Thymus (tissue), 11 donors: Measurements from ENCODE around the gene SLC22A1. TPM values are rescaled to one million over a fixed set of nuclear protein-coding genes. Genes with fewer than 3 reads are reported as not detected.
"Not testable (repeated sequence)": the region's sequence is repeated elsewhere in the genome, so short reads cannot be mapped to it uniquely, and the experiment has no call there.

Experiments
- DNase-seq, 9 donors: peaks; one replicate each; pipeline ENCODE4 v3.0.0-alpha.2; 2013; ENCODE audit warnings: low spot score in 9 of 9, low read depth in 6 of 9, missing footprints in 1 of 9
- H3K27ac ChIP-seq, 2 donors: one replicate each; pipeline ENCODE4 v1.5.1; 2013; ENCODE audit warnings: control low read depth in 1 of 2, low read depth in 1 of 2, low read length in 1 of 2, mild to moderate bottlenecking in 1 of 2, moderate library complexity in 1 of 2
- H3K27me3 ChIP-seq, 2 donors: one replicate each; pipeline ENCODE4 v1.5.1; 2013; ENCODE audit warnings: low read length in 1 of 2; ENCODE audit not compliant: control insufficient read depth in 2 of 2, insufficient read depth in 1 of 2
- H3K36me3 ChIP-seq, 2 donors: one replicate each; pipeline ENCODE4 v1.5.1; 2013; ENCODE audit warnings: low read length in 1 of 2, mild to moderate bottlenecking in 1 of 2, moderate library complexity in 1 of 2; ENCODE audit not compliant: control insufficient read depth in 2 of 2, insufficient read depth in 2 of 2
- H3K4me1 ChIP-seq, 2 donors: one replicate each; pipeline ENCODE4 v1.5.1; 2013; ENCODE audit warnings: low read length in 2 of 2; ENCODE audit not compliant: control insufficient read depth in 2 of 2, insufficient read depth in 2 of 2
- H3K4me3 ChIP-seq, 2 donors: one replicate each; pipeline ENCODE4 v1.5.1; 2013; ENCODE audit warnings: low read length in 2 of 2, control low read depth in 1 of 2, mild to moderate bottlenecking in 1 of 2
- H3K9me3 ChIP-seq, 2 donors: one replicate each; pipeline ENCODE4 v1.5.1; 2013; ENCODE audit warnings: low read length in 1 of 2, mild to moderate bottlenecking in 1 of 2; ENCODE audit not compliant: control insufficient read depth in 2 of 2, insufficient read depth in 1 of 2
- WGBS: extraction: QIAGEN DNeasy Blood & Tissue Kit; methylation state at CpG from one replicate; pipeline ENCODE4 v1.1.7; 2013; 5-methylcytosine and 5-hydroxymethylcytosine counted together
- polyA plus RNA-seq: library from polyadenylated mRNA; stranded (reverse); fragments of 200-250 nt; gene quantifications from one replicate; pipeline ENCODE4 v1.2.3, GENCODE V29; 2013
- total RNA-seq: library from RNA; stranded (reverse); fragments of 120-200 nt; gene quantifications from one replicate; pipeline ENCODE4 v1.2.4, GENCODE V29; 2013
- donor health status: healthy.

The SLC22A1 gene
- total and polyA plus RNA-seq, 2 donors = 0.28 to 1.7 TPM

DNA sequence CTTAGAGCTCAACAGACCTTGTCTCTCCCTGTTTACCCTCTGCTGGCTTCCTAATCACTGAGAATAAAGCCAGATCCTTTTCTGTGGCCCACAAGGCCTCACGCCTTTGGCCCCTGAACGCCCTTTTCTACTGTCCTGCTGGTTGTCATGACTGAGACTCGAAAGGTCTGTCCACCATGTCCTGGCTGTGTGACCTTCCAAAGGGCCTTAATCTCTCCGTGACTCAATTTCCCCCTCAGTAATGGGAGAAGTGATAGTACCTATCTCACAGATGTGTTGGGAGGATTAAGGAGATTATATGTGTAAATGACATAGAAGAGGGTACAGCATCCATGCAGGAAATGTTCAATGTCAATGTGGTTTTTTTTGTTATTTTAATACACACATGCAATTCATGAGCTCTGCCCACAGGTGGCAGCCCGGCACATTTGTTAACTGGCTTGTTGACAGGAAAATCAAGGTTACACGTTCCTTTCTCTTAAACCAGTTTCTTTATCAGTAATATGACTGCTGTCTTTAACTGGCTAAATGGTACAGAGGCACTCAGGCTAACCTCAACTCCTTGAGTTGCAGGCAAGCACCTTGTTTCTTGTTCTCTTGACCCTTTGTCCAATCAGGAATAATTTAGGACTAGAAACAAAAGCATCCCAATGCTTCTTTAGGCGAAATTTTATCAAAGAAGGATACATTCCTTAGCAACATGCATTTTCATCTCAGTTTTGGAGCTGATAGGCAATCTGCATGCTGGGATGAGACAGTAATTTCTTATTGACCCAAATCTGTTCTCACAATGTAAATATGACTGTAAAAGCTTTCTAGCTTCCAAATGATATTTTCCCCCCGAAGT lies 16.6 kb downstream of the SLC22A1 start:
- H3K4me1 ChIP-seq = no peaks in the 10 kb centered on the region
- WGBS = 58% methylated on average over 8 of the region's 8 CpGs
- H3K4me3 ChIP-seq = no peak overlapping the region
- H3K27ac ChIP-seq = no peak overlapping the region
- no peaks in the 10 kb centered on the region for H3K36me3 ChIP-seq
- H3K9me3 ChIP-seq = peaks cover 0 to 3% of the 10 kb centered on the region in 2 donors
- peak; percentile 5 to 62 (median 26) for DNase-seq
- H3K27me3 ChIP-seq = peaks cover 0 to 11% of the 10 kb centered on the region in 2 donors

DNA sequence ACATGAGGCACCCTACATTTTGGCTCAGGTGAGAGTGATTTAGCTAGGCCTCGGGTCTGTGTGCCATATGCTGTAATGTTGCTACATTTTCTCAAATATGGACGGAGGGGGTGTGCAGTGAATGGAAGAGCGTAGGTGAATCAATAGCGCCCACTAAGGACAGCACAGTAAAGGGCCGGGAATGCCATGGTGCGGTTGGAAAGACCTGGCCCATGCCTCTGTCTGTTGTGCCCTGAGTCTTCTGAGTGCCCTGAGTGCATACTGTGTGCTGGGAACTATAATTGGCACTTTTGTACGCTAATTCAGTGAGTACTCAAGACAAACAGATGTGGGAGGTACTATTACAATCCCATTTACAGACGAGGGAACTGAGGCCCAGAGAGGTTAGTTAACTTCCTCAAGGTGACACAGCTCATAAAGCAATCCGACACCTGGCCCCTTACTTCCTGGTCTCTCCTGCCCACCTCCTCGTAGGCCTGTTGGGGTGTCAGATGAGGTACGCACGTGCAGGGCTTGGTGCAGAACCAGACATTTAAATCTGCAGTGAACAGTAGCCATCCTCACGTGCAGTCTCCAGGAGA lies 17.3 kb downstream of the SLC22A1 start:
- no peak overlapping the region for H3K27ac ChIP-seq
- no peak for DNase-seq
- peaks cover 0 to 3% of the 10 kb centered on the region in 2 donors for H3K9me3 ChIP-seq
- peaks cover 0 to 11% of the 10 kb centered on the region in 2 donors for H3K27me3 ChIP-seq
- H3K4me1 ChIP-seq = no peaks in the 10 kb centered on the region
- H3K36me3 ChIP-seq = no peaks in the 10 kb centered on the region
- no peak overlapping the region for H3K4me3 ChIP-seq
- WGBS = 94% methylated on average over 13 of the region's 13 CpGs

DNA sequence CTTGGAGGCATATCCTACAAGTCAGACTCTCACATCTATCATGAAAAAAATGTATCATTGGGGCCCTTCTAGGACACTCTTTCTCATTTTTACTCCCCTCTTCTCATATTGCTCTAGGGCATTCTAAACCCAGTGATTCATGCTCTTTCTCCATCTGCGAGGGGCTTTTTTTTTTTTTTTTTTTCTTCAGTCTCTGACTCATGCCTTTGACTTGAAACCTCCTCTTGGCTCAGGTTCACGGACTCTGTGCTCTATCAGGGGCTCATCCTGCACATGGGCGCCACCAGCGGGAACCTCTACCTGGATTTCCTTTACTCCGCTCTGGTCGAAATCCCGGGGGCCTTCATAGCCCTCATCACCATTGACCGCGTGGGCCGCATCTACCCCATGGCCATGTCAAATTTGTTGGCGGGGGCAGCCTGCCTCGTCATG lies 17.8 kb downstream of the SLC22A1 start:
- peaks cover 0 to 11% of the 10 kb centered on the region in 2 donors for H3K27me3 ChIP-seq
- no peak for DNase-seq
- no peaks in the 10 kb centered on the region for H3K36me3 ChIP-seq
- no peaks in the 10 kb centered on the region for H3K4me1 ChIP-seq
- peaks cover 0 to 3% of the 10 kb centered on the region in 2 donors for H3K9me3 ChIP-seq
- H3K27ac ChIP-seq = no peak overlapping the region
- 97% methylated on average over 12 of the region's 12 CpGs for WGBS
- H3K4me3 ChIP-seq = no peak overlapping the region

DNA sequence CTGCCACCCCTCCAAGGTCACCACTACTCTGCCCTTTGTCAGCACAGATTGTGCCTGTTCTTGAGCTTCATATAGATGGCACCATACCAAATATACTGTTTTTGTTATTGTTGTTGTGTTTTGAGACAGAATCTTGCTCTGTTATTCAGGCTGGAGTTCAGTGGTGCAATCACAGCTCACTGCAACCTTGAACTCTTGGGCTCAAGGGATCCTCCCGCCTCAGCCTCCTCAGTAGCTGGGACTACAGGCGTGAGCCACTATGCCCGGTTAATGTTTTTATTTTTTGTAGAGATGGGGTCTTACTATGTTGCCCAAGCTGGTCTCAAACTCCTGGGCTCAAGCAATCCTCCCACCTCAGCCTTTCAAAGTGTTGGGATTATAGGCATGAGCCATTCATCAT lies 18.9 kb downstream of the SLC22A1 start:
- not testable (repeated sequence) for H3K27ac ChIP-seq, H3K4me1 ChIP-seq, H3K36me3 ChIP-seq, H3K4me3 ChIP-seq, DNase-seq, H3K9me3 ChIP-seq
- 84% methylated on average over 3 of the region's 3 CpGs for WGBS
- peaks cover 0 to 11% of the 10 kb centered on the region in 2 donors for H3K27me3 ChIP-seq

DNA sequence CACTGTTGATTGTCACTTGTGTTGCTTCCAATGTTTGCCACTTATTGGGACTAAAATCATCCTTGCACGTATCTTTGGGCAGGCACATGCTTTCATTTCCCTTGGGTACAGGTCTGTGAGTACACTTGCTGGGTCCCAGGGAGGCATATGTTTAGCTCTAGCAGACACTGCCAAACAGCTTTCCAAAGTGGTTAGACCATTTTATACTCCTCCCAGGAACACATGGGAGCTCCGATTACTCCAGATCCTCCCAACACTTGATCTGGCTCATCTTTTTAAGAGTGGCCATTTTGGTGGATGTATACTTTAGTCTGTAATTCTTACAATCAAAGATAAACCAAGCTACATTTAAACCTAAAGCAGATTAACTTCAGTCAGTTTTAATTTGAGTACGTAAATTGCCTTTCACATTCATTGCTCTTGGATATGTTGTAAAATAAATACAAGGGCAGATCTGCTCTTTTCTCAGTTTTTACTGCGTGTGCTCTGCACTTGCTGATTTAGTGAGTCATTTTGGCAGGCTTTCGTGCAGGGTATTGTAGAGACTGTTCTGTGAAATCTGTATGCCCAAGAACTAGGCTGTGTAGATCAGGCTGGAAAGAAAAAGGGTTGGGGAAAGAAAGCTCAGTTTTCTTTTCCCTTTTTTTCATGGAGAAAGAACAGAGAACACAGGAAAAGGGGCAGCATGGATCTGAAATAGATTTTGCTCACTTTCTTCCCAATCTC lies 19.5 kb downstream of the SLC22A1 start:
- peaks cover 0 to 3% of the 10 kb centered on the region in 2 donors for H3K9me3 ChIP-seq
- H3K36me3 ChIP-seq = no peaks in the 10 kb centered on the region
- H3K27ac ChIP-seq = no peak overlapping the region
- no peak for DNase-seq
- peaks cover 0 to 9% of the 10 kb centered on the region in 2 donors for H3K27me3 ChIP-seq
- no peaks in the 10 kb centered on the region for H3K4me1 ChIP-seq
- no peak overlapping the region for H3K4me3 ChIP-seq
- WGBS = 89% methylated on average over 5 of the region's 5 CpGs

DNA sequence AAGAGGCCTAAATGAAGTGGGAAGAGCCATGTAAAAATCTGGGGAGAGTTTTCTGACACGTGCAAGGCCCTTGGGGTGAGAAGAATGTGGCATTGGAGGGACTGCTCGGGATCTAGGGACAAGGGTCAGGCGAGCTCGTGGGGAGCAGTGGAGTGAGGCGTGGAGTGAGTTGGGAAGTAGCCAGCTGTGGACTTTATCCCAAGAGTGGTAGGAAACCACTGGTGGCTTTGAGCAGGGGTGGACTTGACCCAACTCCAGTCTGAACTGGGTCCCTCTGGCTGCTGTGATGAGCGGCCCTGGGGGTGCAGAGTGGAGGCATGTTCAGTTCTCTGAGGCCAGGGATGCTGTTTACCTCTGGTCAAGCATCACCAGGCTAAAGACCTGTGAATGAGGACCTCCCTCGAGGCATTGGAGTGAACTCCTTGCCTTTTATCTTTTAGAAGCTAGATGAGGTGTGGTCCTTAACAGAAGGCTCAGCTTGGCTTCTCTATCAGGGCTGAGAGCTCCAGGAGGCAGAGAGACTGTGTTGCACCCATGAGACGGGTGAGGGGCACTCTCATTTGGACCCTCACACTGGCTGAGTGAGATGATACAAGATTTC lies 20.6 kb downstream of the SLC22A1 start:
- 88% methylated on average over 8 of the region's 8 CpGs for WGBS
- H3K36me3 ChIP-seq = no peaks in the 10 kb centered on the region
- no peak for DNase-seq
- H3K4me1 ChIP-seq = no peaks in the 10 kb centered on the region
- H3K4me3 ChIP-seq = no peak overlapping the region
- H3K9me3 ChIP-seq = peaks cover 0 to 3% of the 10 kb centered on the region in 2 donors
- peaks cover 0 to 6% of the 10 kb centered on the region in 2 donors for H3K27me3 ChIP-seq
- no peak overlapping the region for H3K27ac ChIP-seq

DNA sequence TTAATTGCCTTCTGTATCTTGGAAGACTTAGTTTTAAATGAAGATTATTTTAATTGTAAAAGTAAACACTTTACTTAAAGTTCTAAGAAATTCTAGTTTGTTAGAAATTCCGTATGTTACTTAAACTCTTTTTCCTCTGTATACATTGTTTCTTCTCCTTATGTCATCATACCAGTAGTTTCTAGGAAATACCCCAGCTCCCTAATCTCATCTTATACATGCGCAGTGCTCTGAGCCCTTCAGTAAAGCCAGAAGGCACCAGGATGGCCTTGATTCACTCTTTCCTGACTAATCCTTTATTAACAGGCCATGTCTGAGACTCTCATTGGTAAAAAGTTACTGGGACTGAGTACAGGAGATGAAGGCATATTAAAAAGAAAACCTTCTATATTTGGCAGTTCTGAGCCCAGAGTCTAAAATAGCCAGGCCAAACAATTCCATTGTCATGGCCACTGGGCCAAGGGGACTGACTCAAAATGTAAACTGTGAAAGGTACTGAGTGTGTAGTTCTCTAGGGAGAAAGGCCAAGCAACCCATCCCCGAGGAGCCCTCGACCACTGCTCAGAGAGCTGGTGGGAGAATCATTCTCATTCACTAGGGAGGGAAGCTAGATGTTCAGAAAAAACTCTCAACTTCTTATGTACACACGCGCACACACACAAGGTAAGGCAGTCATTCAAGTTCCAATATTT lies 25.0 kb downstream of the SLC22A1 start:
- Histone ChIP-seq H3K27ac (no peak overlapping the region), H3K9me3 (no peaks in the 10 kb centered on the region), H3K36me3 (no peaks in the 10 kb centered on the region), H3K27me3 (no peaks in the 10 kb centered on the region), H3K4me3 (no peak overlapping the region), H3K4me1 (no peaks in the 10 kb centered on the region)
- no peak for DNase-seq
- WGBS = 96% methylated on average over 6 of the region's 6 CpGs

DNA sequence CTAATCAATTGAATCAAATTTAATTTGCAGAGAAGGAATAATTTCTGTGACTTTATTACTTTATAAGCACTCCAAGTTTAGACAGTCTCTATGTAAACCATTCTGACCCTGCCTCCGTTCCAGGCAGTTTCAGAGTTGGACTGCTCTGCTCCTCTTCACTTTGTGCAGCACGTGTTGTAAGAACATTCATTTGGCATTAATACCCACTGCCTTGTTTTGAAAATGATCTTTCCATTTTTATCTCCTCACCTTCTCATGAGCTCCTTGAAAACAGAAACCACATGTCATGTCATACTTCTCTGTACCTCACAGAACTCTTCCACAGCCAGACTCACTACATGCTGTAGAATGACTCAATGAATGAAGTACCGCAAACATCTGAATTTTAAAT lies 25.5 kb downstream of the SLC22A1 start:
- H3K9me3 ChIP-seq = no peaks in the 10 kb centered on the region
- no peak for DNase-seq
- H3K36me3 ChIP-seq = no peaks in the 10 kb centered on the region
- no peaks in the 10 kb centered on the region for H3K4me1 ChIP-seq
- 96% methylated on average over 3 of the region's 3 CpGs for WGBS
- H3K4me3 ChIP-seq = no peak overlapping the region
- no peaks in the 10 kb centered on the region for H3K27me3 ChIP-seq
- no peak overlapping the region for H3K27ac ChIP-seq
